NCI-H69 (cell line): Measurements from ENCODE around the gene MAP3K15.

Experiments used
- DNase-seq: peaks from one replicate; lab custom pipeline; 2025; lab: John Stamatoyannopoulos, UW

Gene MAP3K15

DNA sequence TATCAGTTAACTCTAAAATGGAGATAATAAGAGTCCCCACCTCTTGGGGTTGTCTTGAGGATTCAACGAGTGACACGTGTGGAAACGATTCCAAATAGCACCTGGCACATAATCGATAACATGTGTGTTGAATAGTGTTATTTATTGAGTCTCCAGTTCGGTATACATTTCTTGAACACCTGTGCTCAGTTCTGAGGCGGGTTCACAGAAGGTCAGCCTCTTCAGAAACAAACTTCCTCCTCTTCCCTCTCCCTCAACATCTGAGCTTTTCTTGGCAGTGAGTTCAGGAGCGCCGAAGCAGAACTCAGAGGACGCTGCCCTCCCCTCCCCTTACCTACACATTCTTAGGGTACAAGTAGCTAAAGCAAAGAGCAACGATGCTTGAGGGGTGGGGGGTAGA is 170.6 kb downstream of the MAP3K15 start:
- DNase-seq = no peak

DNA sequence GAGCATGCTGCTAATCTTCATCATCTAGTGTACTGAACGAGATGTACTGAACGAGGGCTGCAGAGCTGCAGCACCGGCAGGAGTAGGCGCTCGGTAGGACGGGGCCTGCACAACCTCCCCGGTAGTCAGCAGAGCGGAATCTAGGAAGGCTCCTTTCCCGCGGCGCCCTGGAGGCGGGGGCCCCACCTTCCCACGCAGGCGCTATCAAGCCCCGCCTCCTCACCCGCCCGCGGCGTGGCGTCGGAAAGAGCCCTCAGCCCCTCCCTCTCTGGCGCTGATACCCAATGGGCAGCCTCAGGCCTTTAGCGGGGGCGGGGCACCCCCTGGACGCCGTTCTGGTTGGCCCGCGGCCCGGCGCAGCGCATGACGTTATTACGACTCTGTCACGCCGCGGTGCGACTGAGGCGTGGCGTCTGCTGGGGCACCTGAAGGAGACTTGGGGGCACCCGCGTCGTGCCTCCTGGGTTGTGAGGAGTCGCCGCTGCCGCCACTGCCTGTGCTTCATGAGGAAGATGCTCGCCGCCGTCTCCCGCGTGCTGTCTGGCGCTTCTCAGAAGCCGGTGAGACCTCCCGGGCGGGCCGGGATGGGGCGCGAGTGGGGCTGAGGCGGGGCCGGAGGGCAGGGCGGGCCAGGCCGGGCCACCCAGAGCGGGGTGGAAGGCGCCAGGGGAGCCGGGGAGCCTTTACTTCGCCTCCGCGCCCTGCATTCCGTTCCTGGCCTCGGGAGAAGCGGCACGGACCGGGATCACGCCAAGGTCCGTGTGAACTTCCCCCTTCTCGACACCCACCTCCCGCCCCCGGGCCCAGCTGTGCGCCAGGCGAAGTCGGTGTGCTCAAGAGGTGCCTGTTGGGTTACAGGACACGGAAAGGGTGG is 171.5 kb downstream of the MAP3K15 start, which contains the start of gene PDHA1:
Gene PDHA1, plus strand, starts transcription at position 393 of the 874 bp plus-strand sequence. Its CDS starts 111 bp downstream, at position 504.
- DNase-seq = peak; percentile 96

DNA sequence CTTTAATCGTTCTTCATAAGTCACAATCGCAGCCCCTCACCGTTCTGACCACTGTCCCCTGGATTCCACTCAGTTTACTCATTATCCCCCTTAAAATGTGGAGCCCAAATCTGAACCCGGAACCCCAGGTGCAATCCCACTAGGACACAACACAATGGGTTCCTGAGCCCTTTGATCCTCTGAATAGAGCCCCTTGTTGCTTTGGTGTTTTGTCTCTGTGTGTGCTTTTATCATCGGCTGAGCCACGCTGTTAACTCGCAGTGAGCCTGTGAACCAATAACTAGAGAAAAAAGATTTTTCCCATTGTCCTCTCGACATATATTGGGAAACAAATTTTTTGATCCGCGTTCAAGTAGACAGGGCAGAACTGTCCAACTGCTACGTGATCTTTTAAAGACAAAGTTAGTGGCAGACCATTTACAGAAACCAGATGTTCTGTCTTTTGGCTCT is 172.2 kb downstream of the MAP3K15 start:
- DNase-seq = peak; percentile 21

DNA sequence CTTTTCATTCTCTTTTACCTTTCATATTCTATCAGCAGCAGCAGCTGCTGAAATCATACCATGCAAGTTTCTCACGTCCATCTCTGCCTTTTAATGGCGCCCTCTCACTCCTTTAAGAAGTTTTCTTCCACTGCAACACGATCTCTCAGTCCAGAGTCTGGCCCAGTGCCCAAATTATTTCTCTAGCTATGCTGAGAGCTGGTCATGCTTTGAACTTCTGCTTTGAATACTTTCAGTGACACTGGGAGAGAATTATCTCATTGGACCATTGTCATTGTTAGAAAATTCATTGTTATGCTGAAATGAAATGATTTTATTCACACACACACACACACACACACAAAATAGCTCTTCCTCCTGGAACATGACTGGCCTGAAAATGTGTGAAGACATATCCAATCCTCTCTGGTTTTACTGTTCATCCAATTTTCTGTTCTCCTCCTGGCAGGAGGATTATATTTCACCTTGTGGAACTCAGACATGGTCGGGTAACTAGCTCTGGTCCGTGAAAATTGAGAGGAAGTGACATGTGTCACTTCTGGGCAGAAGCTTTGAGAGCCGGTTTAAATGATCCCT is 172.9 kb downstream of the MAP3K15 start:
- peak; percentile 3 for DNase-seq

DNA sequence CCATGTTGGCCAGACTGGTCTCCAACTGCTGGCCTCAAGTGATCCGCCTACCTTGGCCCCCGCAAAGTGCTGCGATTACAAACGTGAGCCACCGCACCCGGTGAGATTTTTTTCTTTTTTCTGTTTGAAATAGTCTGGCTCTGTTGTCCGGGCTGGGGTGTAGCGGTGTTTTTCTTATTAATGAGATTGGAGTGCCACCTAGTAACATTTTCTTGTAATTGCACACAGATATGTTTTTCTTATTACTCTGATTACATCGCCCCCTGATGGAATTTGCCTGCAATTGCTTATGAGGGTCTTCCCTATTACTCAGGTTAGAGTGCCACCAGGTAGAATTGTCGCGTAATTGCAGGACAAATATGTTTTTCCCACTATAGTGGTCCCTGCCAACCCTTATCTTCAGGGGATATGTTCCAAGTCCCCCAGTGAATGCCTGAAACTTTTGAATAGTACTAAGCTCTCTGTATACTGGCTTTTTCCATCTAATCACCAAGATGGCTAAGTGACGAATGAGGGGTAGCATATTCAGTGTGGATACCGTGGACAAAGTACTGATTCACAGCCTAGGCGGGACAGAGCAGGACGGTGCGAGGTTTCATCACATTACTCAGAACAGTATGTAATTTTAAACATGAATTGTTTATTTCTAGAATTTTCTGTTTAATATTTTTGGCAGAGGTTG is 180.2 kb downstream of the MAP3K15 start:
- DNase-seq = peak; percentile 60

DNA sequence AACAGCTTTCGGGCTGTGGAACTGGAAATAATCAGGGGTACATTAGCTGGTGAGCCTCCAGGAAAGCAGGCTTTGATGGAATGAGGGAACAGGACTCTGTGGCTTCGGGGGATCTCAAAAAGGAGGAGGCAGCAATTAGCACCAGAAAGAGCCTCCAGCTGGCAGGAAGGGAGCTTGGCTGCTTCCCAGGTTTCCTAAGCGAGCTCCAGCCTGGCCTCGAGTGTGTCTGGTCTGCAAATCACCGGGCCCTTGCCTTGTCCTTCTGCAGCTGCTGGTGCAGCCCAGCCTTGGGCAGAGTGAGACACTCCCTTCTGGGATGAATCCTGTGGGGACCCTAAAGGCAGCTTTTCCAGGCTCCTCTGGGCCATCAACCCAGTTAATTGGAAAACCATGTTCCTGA is 182.3 kb downstream of the MAP3K15 start:
- DNase-seq = peak; percentile 57

DNA sequence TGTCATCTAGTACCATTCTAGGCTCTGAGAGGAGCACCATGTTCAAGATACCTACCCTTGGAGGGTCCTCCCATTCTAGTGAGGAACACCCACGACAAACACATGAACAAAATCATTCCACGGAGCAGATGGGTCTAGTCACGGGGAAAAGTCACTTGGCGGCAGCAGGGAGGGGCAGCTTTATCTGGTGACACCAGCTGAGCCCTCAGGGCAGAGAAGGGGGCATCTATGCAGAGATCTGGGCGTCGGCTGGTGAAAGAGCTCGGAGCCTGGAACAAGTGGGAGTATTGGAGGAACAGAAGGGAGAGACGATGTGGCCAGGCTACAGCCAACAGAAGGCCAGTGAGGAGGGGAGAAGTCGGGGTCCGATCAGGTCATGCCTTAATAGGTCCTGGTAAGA is 183.5 kb downstream of the MAP3K15 start:
- no peak for DNase-seq

DNA sequence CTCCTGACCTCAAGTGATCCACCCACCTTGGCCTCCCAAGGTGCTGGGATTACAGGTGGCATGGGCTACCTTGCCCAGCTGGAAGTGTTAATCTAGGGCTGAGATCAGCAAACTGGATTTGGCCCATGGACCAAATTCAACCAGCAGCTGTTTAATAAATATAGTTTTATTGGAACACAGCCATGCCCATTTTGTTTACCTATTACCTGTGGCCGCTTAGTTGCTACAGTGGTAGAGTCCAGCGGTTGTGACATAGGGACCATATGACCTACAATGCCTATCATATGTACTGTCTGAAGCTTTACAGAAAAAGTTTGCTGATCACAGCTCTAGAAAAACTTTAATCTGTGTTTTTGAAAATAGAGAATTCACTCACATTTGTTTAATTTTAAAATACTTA is 188.7 kb downstream of the MAP3K15 start:
- DNase-seq = no peak
